HUES6 (cell line): ENCODE data around the gene ICE1.

Source experiments
- H3K27ac ChIP-seq: 2 replicates; pipeline ENCODE4 v1.7.0; 2013; ENCODE audit warnings: low read depth, mild to moderate bottlenecking, low read length, inconsistent platforms
- H3K27me3 ChIP-seq: 2 replicates; pipeline ENCODE4 v1.6.1; 2013; ENCODE audit warnings: low read length; ENCODE audit not compliant: control insufficient read depth, insufficient read depth
- H3K36me3 ChIP-seq: 2 replicates; pipeline ENCODE4 v1.6.1; 2013; ENCODE audit warnings: low read length; ENCODE audit not compliant: control insufficient read depth, insufficient read depth
- H3K4me1 ChIP-seq: 2 replicates; pipeline ENCODE4 v1.6.1; 2013; ENCODE audit warnings: low read length; ENCODE audit not compliant: control insufficient read depth, insufficient read depth
- H3K4me3 ChIP-seq: 2 replicates; pipeline ENCODE4 v1.5.1; 2013; ENCODE audit warnings: low read depth, low read length
- H3K9ac ChIP-seq: one replicate; pipeline ENCODE4 v1.6.1; 2013; ENCODE audit warnings: mild to moderate bottlenecking, low read length
- H3K9me3 ChIP-seq: 2 replicates; pipeline ENCODE4 v1.6.1; 2013; ENCODE audit warnings: low read depth, low read length; ENCODE audit not compliant: control insufficient read depth, insufficient read depth

Gene ICE1

GRCh38 chr5:5453131-5453530, 30.7 kb downstream of the ICE1 start:
- Histone ChIP-seq H3K9ac (no peak overlapping the region), H3K36me3 (peaks cover 94% of the 10 kb centered on the region), H3K4me1 (no peaks in the 10 kb centered on the region), H3K9me3 (no peaks in the 10 kb centered on the region), H3K4me3 (no peak overlapping the region), H3K27ac (no peak overlapping the region), H3K27me3 (no peaks in the 10 kb centered on the region)

- H3K9ac ChIP-seq: no peak overlapping the region
- no peaks in the 10 kb centered on the region for H3K4me1 ChIP-seq
- H3K9me3 ChIP-seq: no peaks in the 10 kb centered on the region
- peaks cover 92% of the 10 kb centered on the region for H3K36me3 ChIP-seq
- no peak overlapping the region for H3K4me3 ChIP-seq
- H3K27me3 ChIP-seq: no peaks in the 10 kb centered on the region
- H3K27ac ChIP-seq: no peak overlapping the region
Measured at GRCh38 chr5:5454391-5454790, 31.9 kb downstream of the ICE1 start.

DNA sequence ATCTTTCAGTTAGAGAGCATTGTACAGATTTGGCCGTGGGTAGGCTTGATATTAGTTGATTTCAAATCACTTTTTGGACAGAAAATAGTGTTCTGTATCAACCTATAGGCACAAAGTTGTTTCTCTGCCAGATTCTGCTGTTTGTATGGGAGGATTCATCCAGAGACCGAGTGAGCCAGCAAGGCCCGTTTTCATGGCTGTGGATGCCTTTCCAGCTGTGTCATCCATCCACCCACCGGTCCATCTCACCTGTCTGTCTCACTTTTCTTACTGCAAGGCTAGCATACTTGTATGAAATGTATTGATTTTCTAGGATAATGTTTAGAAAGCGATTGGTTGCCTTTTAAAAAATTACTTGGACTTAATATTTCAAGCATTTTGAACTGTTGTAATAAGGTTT, 34.4 kb downstream of the ICE1 start:
- no peaks in the 10 kb centered on the region for H3K9me3 ChIP-seq
- no peaks in the 10 kb centered on the region for H3K27me3 ChIP-seq
- no peaks in the 10 kb centered on the region for H3K4me1 ChIP-seq
- no peak overlapping the region for H3K27ac ChIP-seq
- H3K9ac ChIP-seq: no peak overlapping the region
- peaks cover 93% of the 10 kb centered on the region for H3K36me3 ChIP-seq
- H3K4me3 ChIP-seq: no peak overlapping the region

GRCh38 chr5:5460311-5460710, 37.8 kb downstream of the ICE1 start:
- Histone ChIP-seq H3K36me3 (peaks cover 96% of the 10 kb centered on the region), H3K9ac (no peak overlapping the region), H3K27me3 (no peaks in the 10 kb centered on the region), H3K4me3 (no peak overlapping the region), H3K9me3 (no peaks in the 10 kb centered on the region), H3K27ac (no peak overlapping the region), H3K4me1 (no peaks in the 10 kb centered on the region)

GRCh38 chr5:5461012-5461411, 38.5 kb downstream of the ICE1 start:
- H3K9ac ChIP-seq: no peak overlapping the region
- H3K27me3 ChIP-seq: no peaks in the 10 kb centered on the region
- no peaks in the 10 kb centered on the region for H3K9me3 ChIP-seq
- no peak overlapping the region for H3K4me3 ChIP-seq
- H3K36me3 ChIP-seq: peaks cover 92% of the 10 kb centered on the region
- H3K27ac ChIP-seq: no peak overlapping the region
- H3K4me1 ChIP-seq: no peaks in the 10 kb centered on the region

GRCh38 chr5:5464036-5464715, 41.7 kb downstream of the ICE1 start:
- Histone ChIP-seq H3K36me3 (peaks cover 89% of the 10 kb centered on the region), H3K9me3 (no peaks in the 10 kb centered on the region), H3K4me1 (no peaks in the 10 kb centered on the region), H3K4me3 (no peak overlapping the region), H3K27ac (no peak overlapping the region), H3K9ac (no peak overlapping the region), H3K27me3 (no peaks in the 10 kb centered on the region)

DNA sequence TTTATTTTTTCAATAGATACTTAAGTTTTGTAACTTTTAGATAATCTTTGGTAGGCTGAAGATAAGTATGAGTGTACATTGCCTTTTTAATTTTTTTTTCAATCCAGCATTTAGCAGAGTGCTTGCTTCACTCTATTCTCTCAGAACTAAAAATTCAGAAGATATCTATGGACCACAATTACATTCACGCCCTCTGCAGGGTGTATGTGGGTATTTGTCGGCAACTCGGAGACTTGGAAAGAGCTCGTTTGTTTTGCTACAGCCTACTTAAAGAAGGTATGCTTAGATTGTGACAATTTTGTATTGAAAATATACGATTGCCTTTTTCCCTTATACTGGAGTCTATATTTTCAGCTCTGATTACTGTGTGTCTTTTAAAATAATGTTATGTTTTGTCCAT, 43.8 kb downstream of the ICE1 start:
- Histone ChIP-seq H3K4me3 (no peak overlapping the region), H3K36me3 (peaks cover 76% of the 10 kb centered on the region), H3K9ac (no peak overlapping the region), H3K27me3 (no peaks in the 10 kb centered on the region), H3K27ac (no peak overlapping the region), H3K4me1 (no peaks in the 10 kb centered on the region), H3K9me3 (no peaks in the 10 kb centered on the region)

GRCh38 chr5:5467737-5468136, 45.3 kb downstream of the ICE1 start:
- Histone ChIP-seq H3K9ac (no peak overlapping the region), H3K4me3 (no peak overlapping the region), H3K4me1 (no peaks in the 10 kb centered on the region), H3K9me3 (no peaks in the 10 kb centered on the region), H3K27ac (no peak overlapping the region), H3K27me3 (no peaks in the 10 kb centered on the region), H3K36me3 (peaks cover 62% of the 10 kb centered on the region)

DNA sequence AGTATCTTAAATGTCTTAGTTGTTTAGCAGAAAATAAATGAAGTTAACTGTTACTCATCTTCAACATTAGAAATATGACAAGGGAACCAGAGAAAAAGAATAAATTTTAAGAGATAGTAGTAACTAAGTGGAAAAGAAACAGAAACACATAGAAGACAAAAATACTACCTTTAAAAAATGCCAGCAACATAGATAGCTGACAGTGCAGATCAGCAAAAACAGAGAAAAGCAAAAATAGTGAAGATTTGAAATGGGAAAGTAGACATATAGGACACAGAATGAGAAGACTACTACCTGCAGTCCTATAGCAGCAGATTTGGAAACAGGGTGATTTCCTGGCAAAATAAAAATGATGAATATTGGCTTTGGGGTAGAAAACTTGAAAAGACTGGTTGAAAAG, 48.5 kb downstream of the ICE1 start:
- Histone ChIP-seq H3K4me1 (no peaks in the 10 kb centered on the region), H3K27ac (no peak overlapping the region), H3K9ac (no peak overlapping the region), H3K36me3 (peaks cover 62% of the 10 kb centered on the region), H3K4me3 (no peak overlapping the region), H3K9me3 (no peaks in the 10 kb centered on the region), H3K27me3 (no peaks in the 10 kb centered on the region)

DNA sequence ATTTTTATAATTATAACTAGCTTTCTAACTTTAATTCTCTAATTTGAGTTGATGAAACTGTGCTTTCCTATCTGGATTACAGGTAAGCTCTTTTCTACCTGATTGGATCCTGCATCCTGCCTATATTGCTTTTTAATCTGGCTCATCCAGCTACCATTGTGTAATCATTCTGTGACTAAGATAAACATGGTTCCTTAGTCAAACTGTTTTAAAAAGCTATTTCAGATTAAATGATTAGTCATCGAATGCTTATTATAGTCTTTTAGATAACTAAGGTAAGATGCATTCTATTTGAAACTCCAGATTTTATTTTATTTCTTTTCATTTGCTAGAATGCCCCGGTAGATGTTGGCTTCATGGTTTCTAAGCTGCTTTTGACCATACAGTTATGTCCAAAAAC, 50.7 kb downstream of the ICE1 start:
- Histone ChIP-seq H3K9ac (no peak overlapping the region), H3K36me3 (peaks cover 50% of the 10 kb centered on the region), H3K4me1 (no peaks in the 10 kb centered on the region), H3K27me3 (no peaks in the 10 kb centered on the region), H3K4me3 (no peak overlapping the region), H3K9me3 (no peaks in the 10 kb centered on the region), H3K27ac (no peak overlapping the region)

GRCh38 chr5:5474961-5475360, 52.5 kb downstream of the ICE1 start:
- Histone ChIP-seq H3K36me3 (peaks cover 40% of the 10 kb centered on the region), H3K4me1 (no peaks in the 10 kb centered on the region), H3K27ac (no peak overlapping the region), H3K4me3 (no peak overlapping the region), H3K9me3 (no peaks in the 10 kb centered on the region), H3K27me3 (no peaks in the 10 kb centered on the region), H3K9ac (no peak overlapping the region)

DNA sequence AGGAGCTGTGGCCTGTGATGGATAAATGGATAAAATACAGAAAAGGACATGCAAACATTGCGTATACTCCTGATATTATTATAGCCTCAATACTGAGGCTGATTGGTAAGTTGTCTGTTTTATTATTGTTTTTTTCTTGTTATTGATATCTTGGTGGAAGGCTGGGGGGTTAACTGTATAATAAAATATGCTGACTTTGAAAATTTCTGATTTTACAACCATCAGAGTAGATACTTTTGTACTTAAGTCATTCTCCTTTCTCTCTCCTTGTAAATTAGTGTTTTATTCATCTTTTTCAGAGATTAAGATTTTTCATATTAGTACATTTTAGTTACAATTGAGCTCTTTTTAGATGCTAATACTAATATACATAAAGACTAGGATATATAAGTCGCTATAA, 53.5 kb downstream of the ICE1 start:
- no peak overlapping the region for H3K9ac ChIP-seq
- no peaks in the 10 kb centered on the region for H3K9me3 ChIP-seq
- H3K4me1 ChIP-seq: no peaks in the 10 kb centered on the region
- no peak overlapping the region for H3K4me3 ChIP-seq
- no peak overlapping the region for H3K27ac ChIP-seq
- H3K36me3 ChIP-seq: peaks cover 41% of the 10 kb centered on the region
- no peaks in the 10 kb centered on the region for H3K27me3 ChIP-seq
